ENCODE data around the gene CDHR1. TPM values are rescaled to one million over a fixed set of nuclear protein-coding genes. Genes with fewer than 3 reads are reported as not detected.

CDHR1 gene
- polyA plus RNA-seq, 1 of the 3 experiments (the other 2 are of a cell fraction): 0.02 TPM

- H3K4me1 ChIP-seq (ENCODE audit: control insufficient read depth in 1 of 2, insufficient read depth in 2 of 2, low read depth in 1 of 2, low read length in 1 of 2): no peaks in the 10 kb centered on the region
- no peak overlapping the region for H2AFZ ChIP-seq (ENCODE audit: low read depth)
- H3K4me2 ChIP-seq: no peak overlapping the region
- no peak overlapping the region for H3K27ac ChIP-seq (ENCODE audit: low read depth in 2 of 2, low read length in 1 of 2)
- no peak for TF ChIP-seq EP300 (IDR thresholded peaks at IDR 0.05; ENCODE audit: borderline replicate concordance in 1 of 2, low read depth in 1 of 2, low read length in 1 of 2)
- no peak for TF ChIP-seq EZH2phosphoT487 (IDR thresholded peaks at IDR 0.05; ENCODE audit: borderline replicate concordance, low read depth)
- no peak for TF ChIP-seq MEF2A (IDR thresholded peaks at IDR 0.05; ENCODE audit: borderline replicate concordance, low read depth)
- TF ChIP-seq JUND (IDR thresholded peaks at IDR 0.05): no peak
- no peak for TF ChIP-seq MAX (IDR thresholded peaks at IDR 0.05; ENCODE audit: low read depth)
- no peak for TF ChIP-seq RCOR1 (IDR thresholded peaks at IDR 0.05; ENCODE audit: low read length)
- TF ChIP-seq YY1 (IDR thresholded peaks at IDR 0.05; ENCODE audit: low read depth): no peak
- no peak for TF ChIP-seq ZBTB33 (IDR thresholded peaks at IDR 0.05; ENCODE audit: borderline replicate concordance, low read depth)
- TF ChIP-seq GATA2 (CRISPR knock-in tag; IDR thresholded peaks at IDR 0.05): no peak
- no peak for TF ChIP-seq CTCF (IDR thresholded peaks at IDR 0.05)
- TF ChIP-seq ELF1 (IDR thresholded peaks at IDR 0.05): no peak
- no peak for TF ChIP-seq RXRA (IDR thresholded peaks at IDR 0.05; ENCODE audit: borderline replicate concordance, low read depth)
- no peak for TF ChIP-seq TEAD4 (IDR thresholded peaks at IDR 0.05; ENCODE audit: borderline replicate concordance, insufficient read depth)
- no peak for TF ChIP-seq PBX3 (IDR thresholded peaks at IDR 0.05)
- no peak for TF ChIP-seq SMC3 (IDR thresholded peaks at IDR 0.05; ENCODE audit: low read depth, low read length)
- no peak for TF ChIP-seq CHD2 (IDR thresholded peaks at IDR 0.05; ENCODE audit: low read length, partially characterized antibody)
- no peak for TF ChIP-seq NRF1 (IDR thresholded peaks at IDR 0.05; ENCODE audit: low read depth, low read length)
- TF ChIP-seq NFIC (IDR thresholded peaks at IDR 0.05; ENCODE audit: borderline replicate concordance): no peak
- no peak for TF ChIP-seq FOXM1 (IDR thresholded peaks at IDR 0.05; ENCODE audit: low read depth)
- no peaks in the 10 kb centered on the region for H3K27me3 ChIP-seq (ENCODE audit: insufficient read depth)
- H3K4me3 ChIP-seq (ENCODE audit: low read depth in 2 of 2, low read length in 1 of 2): no peak overlapping the region
- ChIA-PET POLR2A (no interaction called here), CTCF (interaction anchor here (1.5 kb wide), 1 partner anchor 53 kb away, joined by 3 read pairs; no protein-coding TSS in a partner anchor)
- H3K9me2 ChIP-seq: no peaks in the 10 kb centered on the region
- DNase-seq: no peak
- H3K36me3 ChIP-seq (replicated peaks in 1 of 2; ENCODE audit: control insufficient read depth in 1 of 2, insufficient read depth in 2 of 2, low read length in 1 of 2): peaks cover 59 to 73% of the 10 kb centered on the region in 2 experiments
- no peaks in the 10 kb centered on the region for H3K9me3 ChIP-seq
- peaks cover under 1% of the 10 kb centered on the region for H3F3A ChIP-seq (replicated peaks; ENCODE audit: insufficient read depth)
- no peaks in the 10 kb centered on the region for H4K20me1 ChIP-seq (ENCODE audit: insufficient read depth)
- H3K79me2 ChIP-seq (ENCODE audit: insufficient read depth): peaks cover 3% of the 10 kb centered on the region; the same call in 1 of the 2 replicates
- H3K9ac ChIP-seq: no peak overlapping the region
These were observed 41.6 kb upstream of the CDHR1 start for GRCh38 chr10:84152769-84153168.

Data from SK-N-SH (cell line).